Neural progenitor cell (in vitro differentiated cells): ENCODE results near the gene PIGN. TPM values are rescaled to one million over a fixed set of nuclear protein-coding genes. Genes with fewer than 3 reads are reported as not detected.

Experiments
- DNase-seq: peaks from one replicate; pipeline ENCODE4 v3.0.0-alpha.2; 2016; ENCODE audit warnings: low spot score
- H2AFZ ChIP-seq: fragments of 200-600 bp; sonication (generic); replicated peaks from 2 replicates; pipeline ENCODE4 v1.6.1; 2016; ENCODE audit warnings: antibody characterized with exemption
- H3F3A ChIP-seq: fragments of 200-600 bp; sonication (generic); 2 replicates; pipeline ENCODE4 v1.6.1; 2016; ENCODE audit warnings: antibody characterized with exemption, low read depth
- H3K27ac ChIP-seq: fragments of 200-600 bp; sonication (generic); 2 replicates; pipeline ENCODE4 v1.5.1; 2016; ENCODE audit warnings: mild to moderate bottlenecking
- H3K27me3 ChIP-seq: fragments of 200-600 bp; sonication (generic); 2 replicates; pipeline ENCODE4 v1.6.1; 2016; ENCODE audit warnings: mild to moderate bottlenecking, moderate library complexity
- H3K36me3 ChIP-seq: fragments of 200-600 bp; sonication (generic); 2 replicates; pipeline ENCODE4 v1.5.1; 2016
- H3K4me1 ChIP-seq: fragments of 200-600 bp; sonication (generic); 2 replicates; pipeline ENCODE4 v1.6.1; 2016; ENCODE audit warnings: mixed run types
- H3K4me2 ChIP-seq: fragments of 200-600 bp; sonication (generic); 2 replicates; pipeline ENCODE4 v1.6.1; 2016
- H3K4me3 ChIP-seq: fragments of 200-600 bp; sonication (generic); 2 replicates; pipeline ENCODE4 v1.5.1; 2016
- H3K79me2 ChIP-seq: fragments of 200-600 bp; sonication (generic); 2 replicates; pipeline ENCODE4 v1.6.1; 2016; ENCODE audit warnings: low read depth
- H3K9ac ChIP-seq: fragments of 200-600 bp; sonication (generic); 2 replicates; pipeline ENCODE4 v1.6.1; 2016
- H3K9me3 ChIP-seq: fragments of 200-600 bp; sonication (generic); 2 replicates; pipeline ENCODE4 v1.5.1; 2016; ENCODE audit warnings: low read depth
- H4K20me1 ChIP-seq: fragments of 200-600 bp; sonication (generic); 2 replicates; pipeline ENCODE4 v1.6.1; 2016; ENCODE audit warnings: low read depth
- H3K27ac Mint-ChIP-seq: 3 replicates; pipeline ENCODE4 v1.8.0; 2021; ENCODE audit warnings: mixed read lengths
- H3K27me3 Mint-ChIP-seq: 2 replicates; pipeline ENCODE4 v1.8.0; 2022; ENCODE audit warnings: low read depth, mild to moderate bottlenecking, inconsistent platforms, moderate library complexity, mixed read lengths; ENCODE audit not compliant: insufficient read depth
- H3K36me3 Mint-ChIP-seq: 3 replicates; pipeline ENCODE4 v1.8.0; 2021; ENCODE audit warnings: mixed read lengths
- H3K4me1 Mint-ChIP-seq: 3 replicates; pipeline ENCODE4 v1.8.0; 2021; ENCODE audit warnings: mixed read lengths
- H3K4me3 Mint-ChIP-seq: 3 replicates; pipeline ENCODE4 v1.8.0; 2021; ENCODE audit warnings: mild to moderate bottlenecking, moderate library complexity, mixed read lengths
- H3K9me3 Mint-ChIP-seq: 3 replicates; pipeline ENCODE4 v1.8.0; 2020; ENCODE audit warnings: mixed read lengths
- EZH2 ChIP-seq: fragments of 200-600 bp; sonication (generic); IDR thresholded peaks from 2 replicates; pipeline ENCODE4 v1.6.1; 2017; ENCODE audit warnings: antibody characterized with exemption, mild to moderate bottlenecking, moderate library complexity
- EZH2phosphoT487 ChIP-seq: fragments of 200-600 bp; sonication (generic); IDR thresholded peaks from 2 replicates; pipeline ENCODE4 v1.6.1; 2017; ENCODE audit warnings: antibody characterized with exemption
- total RNA-seq: library from RNA; depleted of rRNA; stranded (reverse); fragments of >200 nt; gene quantifications from 2 replicates; pipeline ENCODE4 v1.2.3, GENCODE V29; 2015; ENCODE audit warnings: low replicate concordance
- TF ChIP-seq, protein P1 (sequence below): fragments of 200-600 bp; sonication (generic); IDR thresholded peaks from 2 replicates; pipeline ENCODE4 v1.5.1; 2017; ENCODE audit warnings: antibody characterized with exemption, mild to moderate bottlenecking

The PIGN gene
- total RNA-seq, 1 donor from 2014 or later = 48.9 TPM

DNA sequence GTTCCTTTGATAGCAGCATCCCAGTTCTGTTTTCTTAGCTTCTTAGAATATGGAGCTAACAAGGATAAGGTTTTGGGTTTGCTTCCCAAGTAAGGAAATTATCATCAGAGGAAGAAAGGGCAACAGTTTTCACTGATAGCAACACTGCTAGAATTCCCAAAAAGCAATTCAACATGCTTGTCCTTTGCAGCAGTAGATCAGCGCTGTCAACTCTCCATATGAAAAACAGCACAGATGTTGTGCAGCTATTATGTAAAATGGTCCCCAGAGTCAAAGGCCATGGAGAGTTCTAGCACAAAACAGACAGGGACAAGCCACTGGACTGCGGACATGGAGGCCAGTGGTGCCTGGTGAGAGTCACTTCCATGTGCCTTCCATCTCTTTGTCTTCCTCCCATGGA, 158.1 kb downstream of the PIGN start:
- peaks cover 2% of the 10 kb centered on the region for H3K27me3 Mint-ChIP-seq
- no peaks in the 10 kb centered on the region for H3K36me3 Mint-ChIP-seq
- Histone ChIP-seq H3K4me1 (no peaks in the 10 kb centered on the region), H3K9me3 (no peaks in the 10 kb centered on the region), H3K9ac (no peak overlapping the region), H3K4me2 (no peak overlapping the region), H3K27ac (no peak overlapping the region), H3K79me2 (no peaks in the 10 kb centered on the region), H4K20me1 (no peaks in the 10 kb centered on the region), H3F3A (no peaks in the 10 kb centered on the region), H2AFZ (no peak overlapping the region), H3K36me3 (no peaks in the 10 kb centered on the region), H3K4me3 (no peak overlapping the region), H3K27me3 (no peaks in the 10 kb centered on the region)
- peaks cover 15% of the 10 kb centered on the region for H3K9me3 Mint-ChIP-seq
- H3K4me1 Mint-ChIP-seq = peaks cover 2% of the 10 kb centered on the region
- H3K4me3 Mint-ChIP-seq = no peak overlapping the region
- H3K27ac Mint-ChIP-seq = no peak overlapping the region
- TF ChIP-seq, protein P1, sequence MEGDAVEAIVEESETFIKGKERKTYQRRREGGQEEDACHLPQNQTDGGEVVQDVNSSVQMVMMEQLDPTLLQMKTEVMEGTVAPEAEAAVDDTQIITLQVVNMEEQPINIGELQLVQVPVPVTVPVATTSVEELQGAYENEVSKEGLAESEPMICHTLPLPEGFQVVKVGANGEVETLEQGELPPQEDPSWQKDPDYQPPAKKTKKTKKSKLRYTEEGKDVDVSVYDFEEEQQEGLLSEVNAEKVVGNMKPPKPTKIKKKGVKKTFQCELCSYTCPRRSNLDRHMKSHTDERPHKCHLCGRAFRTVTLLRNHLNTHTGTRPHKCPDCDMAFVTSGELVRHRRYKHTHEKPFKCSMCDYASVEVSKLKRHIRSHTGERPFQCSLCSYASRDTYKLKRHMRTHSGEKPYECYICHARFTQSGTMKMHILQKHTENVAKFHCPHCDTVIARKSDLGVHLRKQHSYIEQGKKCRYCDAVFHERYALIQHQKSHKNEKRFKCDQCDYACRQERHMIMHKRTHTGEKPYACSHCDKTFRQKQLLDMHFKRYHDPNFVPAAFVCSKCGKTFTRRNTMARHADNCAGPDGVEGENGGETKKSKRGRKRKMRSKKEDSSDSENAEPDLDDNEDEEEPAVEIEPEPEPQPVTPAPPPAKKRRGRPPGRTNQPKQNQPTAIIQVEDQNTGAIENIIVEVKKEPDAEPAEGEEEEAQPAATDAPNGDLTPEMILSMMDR = no peak
- TF ChIP-seq EZH2phosphoT487 = no peak
- no peak for TF ChIP-seq EZH2
- DNase-seq = no peak

DNA sequence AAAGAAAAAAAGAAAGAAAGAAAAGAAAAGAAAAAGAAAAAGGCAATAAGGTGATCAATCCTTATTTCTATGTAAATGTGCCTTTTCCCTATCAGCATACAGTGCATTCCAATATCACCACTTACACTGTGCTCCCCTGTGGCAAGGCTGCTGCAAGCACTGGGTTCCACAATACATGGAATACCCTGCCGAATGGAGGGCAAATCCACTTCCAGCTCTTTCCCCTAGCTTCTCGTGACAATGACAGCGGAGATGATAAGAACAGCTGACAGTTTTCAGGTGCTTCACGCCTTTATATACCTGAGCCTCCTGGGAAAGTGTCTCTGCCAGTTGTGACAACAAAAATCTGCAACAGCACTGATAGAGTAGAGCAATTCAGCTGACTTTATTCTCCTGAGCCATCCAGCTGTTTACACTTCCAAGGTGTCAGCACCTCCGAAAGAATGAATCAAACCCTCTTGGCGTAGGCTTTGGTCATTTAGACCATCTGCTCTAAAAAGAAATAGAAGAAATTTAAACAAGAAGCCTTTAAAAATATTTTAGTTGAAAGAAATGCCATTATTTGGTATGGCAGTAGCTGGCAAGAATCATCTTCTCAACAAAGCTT, 158.8 kb downstream of the PIGN start:
- peaks cover 2% of the 10 kb centered on the region for H3K4me1 Mint-ChIP-seq
- no peaks in the 10 kb centered on the region for H3K9me3 ChIP-seq
- H3K36me3 Mint-ChIP-seq = no peaks in the 10 kb centered on the region
- peaks cover 2% of the 10 kb centered on the region for H3K27me3 Mint-ChIP-seq
- no peaks in the 10 kb centered on the region for H3K36me3 ChIP-seq
- DNase-seq = no peak
- TF ChIP-seq, protein P1 = no peak
- TF ChIP-seq EZH2phosphoT487 (no peak), EZH2 (no peak)
- no peak overlapping the region for H2AFZ ChIP-seq
- H3K4me3 Mint-ChIP-seq = no peak overlapping the region
- H3F3A ChIP-seq = no peaks in the 10 kb centered on the region
- peaks cover 16% of the 10 kb centered on the region for H3K9me3 Mint-ChIP-seq
- H3K9ac ChIP-seq = no peak overlapping the region
- no peaks in the 10 kb centered on the region for H3K4me1 ChIP-seq
- H3K4me3 ChIP-seq = no peak overlapping the region
- H3K27ac ChIP-seq = no peak overlapping the region
- H3K27ac Mint-ChIP-seq = no peak overlapping the region
- H4K20me1 ChIP-seq = no peaks in the 10 kb centered on the region
- no peak overlapping the region for H3K4me2 ChIP-seq
- H3K27me3 ChIP-seq = no peaks in the 10 kb centered on the region
- no peaks in the 10 kb centered on the region for H3K79me2 ChIP-seq

DNA sequence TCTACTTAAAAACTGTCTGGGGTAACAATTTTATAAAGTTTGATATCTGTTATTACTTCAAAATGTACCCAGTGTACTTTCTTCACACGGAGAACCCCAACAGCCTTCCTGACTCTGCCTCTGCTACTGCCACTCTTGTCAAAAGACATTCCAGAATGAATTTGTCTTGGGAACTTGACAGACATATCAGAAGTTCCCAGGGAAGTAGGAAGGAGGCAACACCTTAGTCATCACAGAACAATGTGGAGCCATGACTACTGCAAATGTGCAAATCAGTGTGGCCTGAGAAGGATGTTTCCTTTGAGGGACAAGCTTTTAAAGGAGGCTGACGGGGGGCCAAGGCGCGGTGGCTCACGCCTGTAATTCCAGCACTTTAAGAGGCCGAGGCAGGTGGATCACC, 160.3 kb downstream of the PIGN start:
- no peak for DNase-seq
- Mint-ChIP-seq H3K27ac (no peak overlapping the region), H3K36me3 (no peaks in the 10 kb centered on the region), H3K9me3 (peaks cover 9% of the 10 kb centered on the region), H3K4me1 (peaks cover 2% of the 10 kb centered on the region), H3K4me3 (no peak overlapping the region), H3K27me3 (peaks cover 2% of the 10 kb centered on the region)
- no peak overlapping the region for H3K4me3 ChIP-seq
- no peak overlapping the region for H3K9ac ChIP-seq
- no peaks in the 10 kb centered on the region for H3K4me1 ChIP-seq
- TF ChIP-seq, protein P1 = no peak
- TF ChIP-seq EZH2phosphoT487 = no peak
- TF ChIP-seq EZH2 = no peak
- no peak overlapping the region for H2AFZ ChIP-seq
- H3K79me2 ChIP-seq = no peaks in the 10 kb centered on the region
- no peaks in the 10 kb centered on the region for H3F3A ChIP-seq
- H3K4me2 ChIP-seq = no peak overlapping the region
- H3K27ac ChIP-seq = no peak overlapping the region
- H3K36me3 ChIP-seq = no peaks in the 10 kb centered on the region
- H4K20me1 ChIP-seq = no peaks in the 10 kb centered on the region
- H3K27me3 ChIP-seq = no peaks in the 10 kb centered on the region
- no peaks in the 10 kb centered on the region for H3K9me3 ChIP-seq
